ENCODE results near the gene LRRC1. TPM values are rescaled to one million over a fixed set of nuclear protein-coding genes. Genes with fewer than 3 reads are reported as not detected.

LRRC1 gene
- total and polyA plus RNA-seq, 8 donors, result 8.6 to 16.4 (median 10.3) TPM

- Histone ChIP-seq H3K4me3 (no peak overlapping the region), H3K36me3 (no peaks in the 10 kb centered on the region), H3K27me3 (no peaks in the 10 kb centered on the region), H3K4me1 (no peaks in the 10 kb centered on the region), H3K27ac (no peak overlapping the region), H3K9me3 (no peaks in the 10 kb centered on the region)
- DNase-seq (no peak), ATAC-seq (no peak)
- intact Hi-C loops (cut with DNase I), result no loop called here
- TF ChIP-seq CTCF (IDR thresholded peaks at IDR 0.05), result no peak
Measured at GRCh38 chr6:53822401-53823125, 27.8 kb downstream of the LRRC1 start.

GRCh38 chr6:53824714-53825113 is 29.9 kb downstream of the LRRC1 start:
- Histone ChIP-seq H3K4me1 (no peaks in the 10 kb centered on the region), H3K9me3 (no peaks in the 10 kb centered on the region), H3K36me3 (no peaks in the 10 kb centered on the region), H3K4me3 (no peak overlapping the region), H3K27me3 (no peaks in the 10 kb centered on the region), H3K27ac (no peak overlapping the region)
- DNase-seq, result no peak
- TF ChIP-seq CTCF (IDR thresholded peaks at IDR 0.05), result no peak
- ATAC-seq, result no peak
- intact Hi-C loops (cut with DNase I), result no loop called here

- intact Hi-C loops (cut with DNase I), result no loop called here
- H3K9me3 ChIP-seq, result no peaks in the 10 kb centered on the region
- no peaks in the 10 kb centered on the region for H3K27me3 ChIP-seq
- H3K4me1 ChIP-seq, result no peaks in the 10 kb centered on the region
- ATAC-seq, result no peak
- no peak overlapping the region for H3K27ac ChIP-seq
- no peak overlapping the region for H3K4me3 ChIP-seq
- no peak for TF ChIP-seq CTCF (IDR thresholded peaks at IDR 0.05)
- no peak for DNase-seq
- H3K36me3 ChIP-seq, result no peaks in the 10 kb centered on the region
Measured at GRCh38 chr6:53825532-53826321, 30.9 kb downstream of the LRRC1 start.

GRCh38 chr6:53827531-53827930 is 32.7 kb downstream of the LRRC1 start:
- intact Hi-C loops (cut with DNase I), result no loop called here
- H3K4me1 ChIP-seq, result no peaks in the 10 kb centered on the region
- no peak overlapping the region for H3K27ac ChIP-seq
- H3K9me3 ChIP-seq, result no peaks in the 10 kb centered on the region
- ATAC-seq (no peak), DNase-seq (no peak)
- H3K36me3 ChIP-seq, result no peaks in the 10 kb centered on the region
- no peaks in the 10 kb centered on the region for H3K27me3 ChIP-seq
- no peak overlapping the region for H3K4me3 ChIP-seq
- no peak for TF ChIP-seq CTCF (IDR thresholded peaks at IDR 0.05)

- no peaks in the 10 kb centered on the region for H3K27me3 ChIP-seq
- DNase-seq, result no peak
- no peak for ATAC-seq
- no peaks in the 10 kb centered on the region for H3K4me1 ChIP-seq
- no peak overlapping the region for H3K27ac ChIP-seq
- no peak for TF ChIP-seq CTCF (IDR thresholded peaks at IDR 0.05)
- no peaks in the 10 kb centered on the region for H3K9me3 ChIP-seq
- intact Hi-C loops (cut with DNase I), result no loop called here
- H3K36me3 ChIP-seq, result no peaks in the 10 kb centered on the region
- H3K4me3 ChIP-seq, result no peak overlapping the region
Measured at GRCh38 chr6:53828215-53828614, 33.4 kb downstream of the LRRC1 start.

Measured in left lung (tissue), 10 donors.